NT2/D1 (cell line): ENCODE data around the gene CLDN22.

Experiments
- SUZ12 ChIP-seq: IDR thresholded peaks from 2 replicates; pipeline ENCODE4 v1.6.1; 2011; ENCODE audit not compliant: insufficient read length, insufficient read depth; ENCODE audit errors: extremely low read depth
- YY1 ChIP-seq: IDR thresholded peaks from 2 replicates; pipeline ENCODE4 v1.6.1; 2011; ENCODE audit not compliant: insufficient read length, insufficient read depth

- TF ChIP-seq YY1 (no peak), SUZ12 (no peak)
Measured at GRCh38 chr4:183287309-183287659, 32.8 kb downstream of the CLDN22 start.
